CD14-positive monocyte (primary cell): Measurements from ENCODE around the gene MCEE. TPM values are rescaled to one million over a fixed set of nuclear protein-coding genes. Genes with fewer than 3 reads are reported as not detected.

Source experiments
- DNase-seq, 3 donors: peaks; one replicate each; pipeline ENCODE4 v3.0.0-alpha.2; 2011 to 2022
- H2AFZ ChIP-seq: 2 replicates; pipeline ENCODE4 v1.6.0; 2012; ENCODE audit warnings: mild to moderate bottlenecking, low read depth, low read length, inconsistent platforms; ENCODE audit not compliant: insufficient read depth, poor library complexity, severe bottlenecking
- H3K27ac ChIP-seq, 2 donors: 1 replicate in 1 of 2; 2 replicates in 1 of 2; pipeline ENCODE4 v1.5.1; 2012 to 2013; ENCODE audit warnings: low read length in 2 of 2, control low read depth in 1 of 2, inconsistent platforms in 1 of 2, low read depth in 1 of 2, mild to moderate bottlenecking in 1 of 2
- H3K27me3 ChIP-seq, 2 donors: one replicate each; pipeline versions ENCODE4 v1.6.0 to v1.6.1; 2011 to 2013; ENCODE audit warnings: low read length in 2 of 2; ENCODE audit not compliant: control insufficient read depth in 2 of 2, insufficient read depth in 2 of 2
- H3K36me3 ChIP-seq, 2 donors: replicated peaks in 1 of 2; 1 replicate in 1 of 2; 2 replicates in 1 of 2; pipeline versions ENCODE4 v1.5.1 to v1.6.1; 2012 to 2013; ENCODE audit warnings: low read length in 2 of 2, control low read depth in 1 of 2, inconsistent platforms in 1 of 2, mild to moderate bottlenecking in 1 of 2; ENCODE audit not compliant: insufficient read depth in 2 of 2, control insufficient read depth in 1 of 2
- H3K4me1 ChIP-seq, 2 donors: 1 replicate in 1 of 2; 2 replicates in 1 of 2; pipeline versions ENCODE4 v1.5.1 to v1.6.1; 2012 to 2013; ENCODE audit warnings: low read length in 2 of 2, control low read depth in 1 of 2, inconsistent platforms in 1 of 2, mild to moderate bottlenecking in 1 of 2, moderate library complexity in 1 of 2; ENCODE audit not compliant: insufficient read depth in 2 of 2, control insufficient read depth in 1 of 2
- H3K4me2 ChIP-seq: replicated peaks from 2 replicates; pipeline ENCODE3; 2012; ENCODE audit warnings: low read length, moderate library complexity, mild to moderate bottlenecking; ENCODE audit not compliant: poor library complexity, severe bottlenecking; ENCODE audit errors: extremely low read depth
- H3K4me3 ChIP-seq, 3 experiments: fragments of 200-600 bp in 1 of 3; sonication (generic) in 1 of 3; replicated peaks in 1 of 3; 1 replicate in 2 of 3; 2 replicates in 1 of 3; pipeline ENCODE4 v1.5.1; 2011 to 2013; ENCODE audit warnings: low read length in 3 of 3, mild to moderate bottlenecking in 3 of 3, control low read depth in 2 of 3, low read depth in 2 of 3, inconsistent platforms in 1 of 3, moderate library complexity in 1 of 3
- H3K79me2 ChIP-seq: 2 replicates; pipeline ENCODE4 v1.6.0; 2012; ENCODE audit warnings: mild to moderate bottlenecking, control low read depth, inconsistent platforms, low read length, moderate library complexity; ENCODE audit not compliant: insufficient read depth
- H3K9ac ChIP-seq: 2 replicates; pipeline ENCODE4 v1.6.0; 2017; ENCODE audit warnings: low read length, mild to moderate bottlenecking; ENCODE audit not compliant: insufficient read depth, poor library complexity, severe bottlenecking
- H3K9me3 ChIP-seq, 2 donors: replicated peaks in 1 of 2; 1 replicate in 1 of 2; 2 replicates in 1 of 2; pipeline versions ENCODE4 v1.5.1 to v1.6.1; 2012 to 2013; ENCODE audit warnings: low read length in 2 of 2, control low read depth in 1 of 2; ENCODE audit not compliant: control insufficient read depth in 1 of 2, insufficient read depth in 1 of 2
- H4K20me1 ChIP-seq: 2 replicates; pipeline ENCODE4 v1.6.0; 2012; ENCODE audit warnings: mild to moderate bottlenecking, low read length, control low read depth, moderate library complexity; ENCODE audit not compliant: insufficient read depth
- H3K27ac Mint-ChIP-seq, 7 donors: one replicate each; pipeline ENCODE4 v1.8.0; 2020; ENCODE audit warnings: mild to moderate bottlenecking in 7 of 7, mixed read lengths in 7 of 7, moderate library complexity in 6 of 7, inconsistent platforms in 2 of 7
- H3K27me3 Mint-ChIP-seq, 3 donors: one replicate each; pipeline ENCODE4 v1.8.0; 2021 to 2022; ENCODE audit warnings: low read depth in 3 of 3, mild to moderate bottlenecking in 3 of 3, mixed read lengths in 3 of 3, moderate library complexity in 3 of 3, inconsistent platforms in 1 of 3
- H3K36me3 Mint-ChIP-seq, 2 donors: one replicate each; pipeline ENCODE4 v1.8.0; 2020; ENCODE audit warnings: mixed read lengths in 2 of 2, inconsistent platforms in 1 of 2, mild to moderate bottlenecking in 1 of 2
- H3K4me1 Mint-ChIP-seq: one replicate; pipeline ENCODE4 v1.8.0; 2020; ENCODE audit warnings: mild to moderate bottlenecking, mixed read lengths
- H3K4me3 Mint-ChIP-seq, 2 donors: one replicate each; pipeline ENCODE4 v1.8.0; 2020; ENCODE audit warnings: mild to moderate bottlenecking in 2 of 2, mixed read lengths in 2 of 2, moderate library complexity in 1 of 2
- H3K9me3 Mint-ChIP-seq, 7 donors: one replicate each; pipeline ENCODE4 v1.8.0; 2020 to 2022; ENCODE audit warnings: mixed read lengths in 7 of 7, mild to moderate bottlenecking in 6 of 7, moderate library complexity in 6 of 7, inconsistent platforms in 2 of 7
- CTCF ChIP-seq: fragments of 200-600 bp; IDR thresholded peaks from one replicate; pipeline ENCODE4 v1.8.0; 2022; ENCODE audit warnings: antibody characterized with exemption, mild to moderate bottlenecking
- WGBS: methylation state at CpG from one replicate; pipeline ENCODE4 v1.1.5; 2013; ENCODE audit warnings: missing lambda C conversion rate; ENCODE audit not compliant: insufficient coverage; 5-methylcytosine and 5-hydroxymethylcytosine counted together
- intact Hi-C, 2 donors: fragments of 100-400 bp; cut with micrococcal nuclease; formaldehyde crosslinking; loops; one replicate each; pipeline versions ENCODE4 v1.15.0 to v1.15.1; 2023
- polyA plus RNA-seq, 3 donors: library from polyadenylated mRNA; depleted of rRNA in 1 of 3; unstranded in 2 of 3; stranded (reverse) in 1 of 3; fragments of 300-500 nt in 2 of 3; fragments of >200 nt in 1 of 3; fragmentation: Illumina TruSeq in 2 of 3; gene quantifications; 1 replicate in 2 of 3; 2 replicates in 1 of 3; pipeline ENCODE4 v1.2.3, GENCODE V29; 2012 to 2021

MCEE gene
- polyA plus RNA-seq, 3 donors: 9.3 to 29.0 (median 24.7) TPM

- Histone ChIP-seq H2AFZ (no peak overlapping the region), H3K27me3 (no peaks in the 10 kb centered on the region), H3K27ac (no peak overlapping the region), H3K4me1 (no peaks in the 10 kb centered on the region), H3K4me2 (no peak overlapping the region), H3K79me2 (no peaks in the 10 kb centered on the region), H4K20me1 (no peaks in the 10 kb centered on the region), H3K36me3 (no peaks in the 10 kb centered on the region), H3K9ac (no peak overlapping the region), H3K4me3 (no peak overlapping the region), H3K9me3 (no peaks in the 10 kb centered on the region)
- H3K27me3 Mint-ChIP-seq: peaks cover 0 to 9% (median 4%) of the 10 kb centered on the region in 3 donors
- 92% methylated on average over 1 of the region's 3 CpGs for WGBS
- TF ChIP-seq CTCF: no peak
- no peaks in the 10 kb centered on the region for H3K36me3 Mint-ChIP-seq
- H3K27ac Mint-ChIP-seq: no peak overlapping the region
- no peaks in the 10 kb centered on the region for H3K9me3 Mint-ChIP-seq
- no peaks in the 10 kb centered on the region for H3K4me1 Mint-ChIP-seq
- no peak overlapping the region for H3K4me3 Mint-ChIP-seq
- intact Hi-C loops: no loop called here
- DNase-seq: no peak
Observed at GRCh38 chr2:71166812-71167211, 36.8 kb upstream of the MCEE start.

GRCh38 chr2:71157124-71157793 is 27.2 kb upstream of the MCEE start:
- H3K4me1 ChIP-seq: peaks cover 4% of the 10 kb centered on the region in 2 donors
- H4K20me1 ChIP-seq: no peaks in the 10 kb centered on the region
- peak; percentile 67 for TF ChIP-seq CTCF
- peak overlapping the region; percentile 31 for H3K4me2 ChIP-seq
- intact Hi-C loops: no loop called here
- H3K79me2 ChIP-seq: no peaks in the 10 kb centered on the region
- peak overlapping the region in 2 of 7 donors; percentile 3 to 5 for H3K27ac Mint-ChIP-seq
- H3K36me3 Mint-ChIP-seq: no peaks in the 10 kb centered on the region
- H3K27me3 Mint-ChIP-seq: peaks cover 0 to 7% (median 3%) of the 10 kb centered on the region in 3 donors
- no peak overlapping the region for H3K4me3 ChIP-seq
- 11% methylated on average over 11 of the region's 16 CpGs for WGBS
- H3K36me3 ChIP-seq: no peaks in the 10 kb centered on the region
- no peak overlapping the region for H3K9ac ChIP-seq
- H3K9me3 Mint-ChIP-seq: no peaks in the 10 kb centered on the region
- peak overlapping the region; percentile 70 for H2AFZ ChIP-seq
- no peaks in the 10 kb centered on the region for H3K27me3 ChIP-seq
- peak overlapping the region; percentile 31 to 68 for H3K4me3 Mint-ChIP-seq
- no peaks in the 10 kb centered on the region for H3K9me3 ChIP-seq
- DNase-seq: peak; percentile 7 to 42 (median 37)
- peaks cover 17% of the 10 kb centered on the region for H3K4me1 Mint-ChIP-seq
- H3K27ac ChIP-seq: no peak overlapping the region
